ENCODE measurements around the gene TIAM2.
"Not testable (repeated sequence)": the region's sequence is repeated elsewhere in the genome, so short reads cannot be mapped to it uniquely, and the experiment has no call there.

Gene TIAM2

DNA sequence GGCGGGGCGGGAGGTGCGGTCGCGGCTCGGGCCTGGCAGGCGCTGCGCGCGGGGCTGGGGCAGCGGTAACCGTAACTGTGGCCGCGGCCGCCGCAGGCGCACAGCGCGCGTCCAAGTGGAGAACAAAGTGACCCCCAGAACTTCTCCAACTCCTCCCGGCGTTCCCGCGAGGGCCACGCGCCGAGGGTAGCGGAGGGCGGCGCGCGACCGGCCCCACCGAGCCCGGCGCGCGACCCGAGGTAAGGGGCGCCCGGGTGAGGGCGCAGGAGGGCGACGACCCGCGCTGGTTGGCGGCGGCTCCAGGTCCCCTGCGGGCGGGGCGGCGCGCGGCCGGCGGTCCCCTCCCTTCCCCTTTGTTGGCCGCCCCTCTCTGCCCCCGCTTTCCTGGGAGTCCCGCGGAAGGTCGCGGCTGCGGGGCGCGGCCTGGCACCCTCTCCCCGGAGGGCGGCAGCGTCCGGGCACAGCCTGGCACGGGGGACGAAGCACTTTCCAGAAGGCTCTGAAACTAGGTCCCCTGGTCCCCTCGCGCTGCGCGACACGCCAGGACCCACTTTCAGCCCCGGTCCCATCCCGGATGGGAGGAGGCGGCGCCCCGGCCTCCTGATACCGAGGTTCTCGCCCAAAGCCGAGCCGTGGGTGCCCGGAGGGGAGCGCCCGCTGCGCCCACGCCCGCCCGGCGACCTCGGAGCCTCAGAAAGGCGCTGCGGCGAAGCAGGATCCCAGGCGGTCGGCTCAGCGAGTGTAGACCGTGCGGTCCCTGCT lies at the start of gene TIAM2:
Gene TIAM2 (plus strand): TSS at position 62 of the 762 bp plus-strand sequence. CDS start 133,909 bp downstream, outside the sequence.
- DNase-seq (ENCODE audit: extremely low spot score, insufficient read length, low read depth) (no peak), FAIRE-seq (no peak)

DNA sequence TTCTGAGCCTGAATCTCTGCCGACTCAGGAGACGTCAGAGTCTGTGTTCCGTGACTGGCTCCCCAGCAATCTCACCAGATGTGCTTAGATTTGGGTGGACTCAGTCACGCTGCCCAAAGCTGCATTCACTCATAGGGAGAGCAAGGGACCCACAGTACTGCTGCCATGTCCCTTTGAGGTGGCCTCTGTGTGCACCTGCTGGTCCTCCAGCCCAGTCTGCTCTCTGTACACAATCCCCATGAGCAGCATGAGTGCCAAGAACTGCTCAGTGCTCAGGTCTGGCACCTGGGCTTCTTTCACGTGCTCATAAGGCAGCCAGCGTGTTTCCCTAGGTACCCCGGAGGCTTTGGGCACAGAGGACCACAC lies 44.2 kb upstream of the TIAM2 start:
- FAIRE-seq (no peak), DNase-seq (ENCODE audit: extremely low spot score, insufficient read length, low read depth) (no peak)

DNA sequence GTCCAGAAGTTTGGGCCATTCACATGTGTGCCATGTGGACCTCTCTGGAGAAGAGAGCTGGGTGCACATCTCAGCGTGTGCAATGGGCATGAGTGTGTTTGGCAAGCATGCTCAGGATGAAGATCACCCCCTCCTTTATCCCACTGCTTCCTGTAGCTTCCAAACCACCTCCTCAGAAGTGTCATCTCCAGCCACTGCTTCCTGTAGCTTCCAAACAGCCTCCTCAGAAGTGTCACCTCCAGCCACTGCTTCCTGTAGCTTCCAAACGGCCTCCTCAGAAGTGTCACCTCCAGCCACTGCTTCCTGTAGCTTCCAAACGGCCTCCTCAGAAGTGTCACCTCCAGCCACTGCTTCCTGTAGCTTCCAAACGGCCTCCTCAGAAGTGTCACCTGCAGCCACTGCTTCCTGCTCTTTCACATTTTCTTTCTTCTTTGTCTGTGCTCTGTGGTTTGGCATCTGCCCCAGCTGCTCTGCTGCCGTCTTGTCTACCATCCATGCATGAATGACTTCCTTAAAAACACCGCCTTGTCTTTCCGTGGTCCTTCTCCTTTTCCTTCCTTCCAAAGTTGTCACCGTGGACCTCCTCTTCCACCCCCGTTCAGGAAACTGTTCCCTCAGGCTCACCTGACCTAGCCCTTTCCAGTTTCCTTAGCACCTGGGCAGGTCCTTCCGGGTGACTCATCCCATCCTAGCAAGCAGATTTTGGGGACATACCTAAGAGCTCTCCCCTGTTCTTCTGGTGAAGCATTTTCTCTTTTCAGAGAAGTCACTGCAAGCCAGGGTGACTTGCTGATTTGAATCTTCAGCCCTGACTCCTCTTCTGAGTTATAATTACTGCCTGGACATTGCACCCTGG lies 43.5 kb upstream of the TIAM2 start:
- peak; percentile 52 for FAIRE-seq

DNA sequence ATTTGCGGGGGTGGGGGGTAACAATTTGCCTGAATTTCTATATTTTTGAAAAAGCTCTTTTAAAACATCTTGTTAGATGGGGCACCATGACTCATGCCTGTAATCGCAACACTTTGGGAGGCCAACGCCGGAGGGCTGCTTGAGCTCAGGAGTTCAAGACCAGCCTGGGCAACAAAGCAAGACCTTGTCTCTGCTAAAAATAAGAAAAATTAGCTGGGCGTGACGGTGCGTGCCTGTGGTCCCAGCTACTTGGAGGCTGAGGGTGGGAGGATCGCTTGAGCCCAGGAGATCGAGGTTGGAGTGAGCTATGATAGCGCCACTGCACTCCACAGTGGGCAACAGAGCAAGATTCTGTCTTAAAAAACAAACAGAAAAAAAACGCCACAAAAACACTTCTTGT lies 41.5 kb upstream of the TIAM2 start:
- no peak for FAIRE-seq
- DNase-seq (ENCODE audit: extremely low spot score, insufficient read length, low read depth) = no peak

More for the DNA sequence above, 43.5 kb upstream of the TIAM2 start:
- DNase-seq (ENCODE audit: extremely low spot score, insufficient read length, low read depth) = peak; percentile 32

DNA sequence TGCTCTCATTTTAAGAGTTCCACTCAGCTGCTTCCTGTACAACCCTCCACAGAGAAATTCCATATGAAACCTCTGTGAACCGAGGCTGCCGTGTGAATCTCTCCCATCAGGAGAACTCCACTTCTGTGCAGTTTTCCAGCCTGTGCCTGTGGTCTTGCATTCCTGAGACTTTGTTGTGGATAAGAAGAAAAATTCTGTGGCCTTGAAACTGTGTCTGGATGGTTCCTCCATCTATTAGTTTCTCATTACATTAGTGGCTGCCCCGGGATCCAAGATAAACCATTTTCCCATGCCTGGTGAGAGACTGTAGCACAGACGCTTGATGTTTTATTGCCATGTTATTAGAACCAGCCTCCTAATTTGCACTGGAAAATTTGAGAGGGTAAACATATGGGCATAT lies 40.8 kb upstream of the TIAM2 start:
- FAIRE-seq (no peak), DNase-seq (ENCODE audit: extremely low spot score, insufficient read length, low read depth) (no peak)

DNA sequence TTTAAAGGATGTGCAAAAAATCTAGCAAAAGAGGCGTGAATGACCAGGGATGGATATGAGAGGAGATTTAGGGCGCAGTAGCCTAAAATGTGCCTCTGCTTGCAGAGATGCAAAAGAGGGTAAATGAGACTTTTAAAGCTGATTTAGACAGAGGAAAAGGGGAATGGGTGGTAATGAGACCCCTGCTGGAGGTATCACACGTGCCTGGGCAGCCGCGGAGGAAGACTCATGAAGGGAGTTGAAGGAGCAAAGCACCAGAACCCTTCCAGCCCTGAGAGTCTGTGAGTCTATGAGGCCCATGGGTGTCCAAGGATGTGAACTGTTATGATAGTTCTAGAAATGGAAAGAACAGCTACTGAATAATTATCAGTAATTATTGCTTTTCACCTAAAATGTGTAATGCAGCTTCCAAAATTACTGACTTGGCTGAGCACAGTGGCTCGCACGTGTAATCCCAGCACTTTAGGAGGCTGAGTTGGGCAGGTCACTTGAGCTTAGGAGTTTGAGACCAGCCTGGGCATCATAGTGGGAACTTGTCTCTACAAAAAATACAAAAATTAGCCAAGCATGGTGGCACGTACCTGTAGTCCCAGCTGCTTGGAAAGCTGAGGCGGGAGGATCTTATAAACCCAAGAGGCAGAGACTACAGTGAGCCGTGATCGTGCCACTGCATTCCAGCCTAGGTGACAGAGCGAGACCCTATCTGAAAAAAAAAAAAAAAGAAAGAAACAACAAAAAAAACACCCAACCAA lies 38.2 kb upstream of the TIAM2 start:
- DNase-seq (ENCODE audit: extremely low spot score, insufficient read length, low read depth) (no peak), FAIRE-seq (no peak)

DNA sequence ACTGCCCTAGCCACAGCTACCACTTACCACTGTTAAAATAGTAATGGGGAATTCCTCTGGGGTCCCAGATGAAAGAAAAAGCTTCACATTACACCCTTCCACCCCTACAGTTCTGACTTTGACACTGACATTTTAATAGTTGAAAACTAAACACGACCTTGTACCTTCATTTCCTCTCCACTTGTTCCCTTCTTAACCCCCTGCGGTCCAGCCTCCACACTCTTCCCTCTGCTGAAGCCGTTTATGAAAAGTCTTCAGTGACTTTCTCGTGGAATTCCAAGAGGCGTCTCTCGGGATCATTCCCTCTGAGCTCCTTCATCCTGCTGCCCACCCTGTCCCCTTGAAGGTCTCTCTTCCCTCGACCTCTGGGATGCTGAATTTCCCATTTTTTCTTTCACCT lies 36.6 kb upstream of the TIAM2 start:
- DNase-seq (ENCODE audit: extremely low spot score, insufficient read length, low read depth) (no peak), FAIRE-seq (no peak)

DNA sequence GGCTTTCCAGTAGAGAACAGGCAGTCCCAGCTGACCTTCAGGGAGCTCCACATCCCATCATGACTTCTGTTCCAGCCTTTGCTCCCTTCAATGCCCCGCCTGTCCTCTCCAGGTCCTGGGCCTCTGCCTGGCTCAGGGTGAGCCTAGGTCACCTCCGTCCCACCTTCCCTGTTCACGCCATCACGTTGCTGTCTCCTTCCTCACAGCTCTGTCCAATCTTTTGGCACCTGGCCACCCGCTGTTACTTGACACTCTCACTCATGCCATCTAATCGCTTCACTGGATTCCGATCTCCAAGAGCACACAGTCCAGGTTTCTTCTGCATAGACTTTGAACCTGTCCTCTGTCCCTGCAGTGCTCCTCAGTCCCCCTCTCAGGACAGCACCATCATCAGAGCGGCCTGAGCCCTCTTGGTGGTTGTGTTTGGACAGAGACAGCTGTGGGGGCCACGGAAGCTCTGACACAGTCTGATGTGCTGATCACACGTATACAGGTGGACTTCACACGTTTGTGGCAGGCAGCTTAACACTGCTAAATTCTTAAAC lies 34.7 kb upstream of the TIAM2 start:
- no peak for FAIRE-seq

DNA sequence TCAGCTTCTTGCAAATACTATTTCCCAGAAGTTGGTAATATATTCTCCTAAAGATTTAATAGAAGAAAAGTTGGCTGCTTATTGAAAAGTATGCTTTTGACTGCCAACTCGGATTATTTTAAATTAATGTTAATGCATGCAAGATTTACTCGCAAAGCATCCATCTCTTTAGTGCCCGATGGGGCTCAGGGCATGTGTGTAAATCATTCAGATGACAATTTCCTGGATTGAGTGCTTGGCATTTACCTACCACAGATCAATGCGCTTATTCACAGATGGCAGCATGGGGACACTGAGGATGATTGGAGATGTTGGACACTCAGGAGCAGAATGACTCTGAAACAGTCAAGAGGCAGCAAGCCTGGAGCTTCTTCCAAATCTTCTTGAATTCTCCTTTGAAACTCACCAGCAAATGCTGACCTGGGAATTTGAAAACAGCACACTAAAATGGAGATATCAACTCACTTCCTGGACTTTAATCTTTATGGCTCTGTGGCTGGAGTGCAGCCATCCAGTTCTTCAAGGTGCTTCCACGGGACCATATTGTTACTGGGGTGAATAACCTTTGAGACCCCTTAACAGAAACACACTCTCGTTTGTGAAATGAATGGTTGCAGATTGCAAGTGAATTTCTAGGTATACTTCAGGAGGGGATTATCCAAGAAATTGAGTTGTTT lies 34.1 kb upstream of the TIAM2 start:
- DNase-seq (ENCODE audit: extremely low spot score, insufficient read length, low read depth) (no peak), FAIRE-seq (no peak)

More for the DNA sequence above, 34.7 kb upstream of the TIAM2 start:
- no peak for DNase-seq (ENCODE audit: extremely low spot score, insufficient read length, low read depth)

DNA sequence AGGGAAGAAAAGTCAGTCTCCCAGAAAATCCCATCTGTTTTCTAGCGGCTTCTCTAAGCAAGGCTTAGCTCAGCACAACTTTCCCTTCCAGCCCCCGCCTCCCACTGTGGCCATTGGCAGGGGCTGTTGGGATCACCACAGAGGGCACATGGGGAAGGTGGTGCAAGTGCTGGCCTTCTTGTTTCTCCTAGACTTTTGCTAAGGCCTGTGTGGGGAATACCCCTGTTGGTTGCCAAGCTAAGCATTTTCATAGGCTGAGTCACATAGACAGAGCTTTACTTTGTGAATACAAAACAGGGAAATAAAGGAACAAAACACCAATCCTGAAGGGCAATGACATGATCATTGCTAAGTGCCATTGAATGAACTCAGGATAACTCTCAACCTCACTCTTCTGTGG lies 32.4 kb upstream of the TIAM2 start:
- FAIRE-seq (no peak), DNase-seq (ENCODE audit: extremely low spot score, insufficient read length, low read depth) (no peak)

DNA sequence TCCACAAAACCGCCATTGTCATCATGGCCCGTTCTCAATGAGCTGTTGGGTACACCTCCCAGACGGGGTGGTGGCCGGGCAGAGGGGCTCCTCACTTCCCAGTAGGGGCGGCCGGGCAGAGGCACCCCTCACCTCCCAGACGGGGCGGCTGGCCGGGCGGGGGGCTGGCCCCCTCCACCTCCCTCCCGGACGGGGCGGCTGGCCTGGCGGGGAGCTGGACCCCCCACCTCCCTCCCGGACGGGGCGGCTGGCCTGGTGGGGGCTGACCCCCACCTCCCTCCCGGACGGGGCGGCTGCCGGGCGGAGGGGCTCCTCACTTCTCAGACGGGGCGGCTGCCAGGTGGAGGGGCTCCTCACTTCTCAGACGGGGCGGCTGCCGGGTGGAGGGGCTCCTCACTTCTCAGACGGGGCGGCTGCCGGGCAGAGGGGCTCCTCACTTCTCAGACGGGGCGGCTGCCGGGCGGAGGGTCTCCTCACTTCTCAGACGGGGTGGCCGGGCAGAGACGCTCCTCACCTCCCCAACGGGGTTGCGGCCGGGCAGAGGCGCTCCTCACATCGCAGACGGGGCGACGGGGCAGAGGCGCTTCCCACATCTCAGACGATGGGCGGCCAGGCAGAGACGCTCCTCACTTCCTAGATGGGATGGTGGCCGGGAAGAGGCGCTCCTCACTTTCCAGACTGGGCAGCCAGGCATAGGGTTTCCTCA lies 28.9 kb upstream of the TIAM2 start:
- not testable (repeated sequence) for DNase-seq (ENCODE audit: extremely low spot score, insufficient read length, low read depth); FAIRE-seq

DNA sequence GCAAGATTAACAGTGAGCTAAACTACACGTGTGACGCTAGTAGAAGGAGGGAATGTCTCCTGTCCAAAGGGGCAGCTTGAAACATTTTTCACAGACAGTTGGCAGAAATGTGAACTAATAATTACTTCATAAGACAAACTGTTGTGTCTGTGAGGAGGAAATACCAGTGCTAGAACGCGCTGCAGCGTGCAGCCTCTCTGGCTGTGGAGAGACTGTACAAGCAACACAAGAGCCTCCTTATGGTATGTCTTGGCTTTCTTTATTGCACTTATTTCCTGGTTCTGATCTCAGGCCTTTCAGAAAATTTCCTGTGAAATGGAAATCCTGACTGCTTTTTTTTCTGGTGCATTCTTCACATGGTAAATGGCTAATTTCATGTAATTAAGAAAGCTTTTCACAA lies 25.3 kb upstream of the TIAM2 start:
- no peak for DNase-seq (ENCODE audit: extremely low spot score, insufficient read length, low read depth)
- no peak for FAIRE-seq

DNA sequence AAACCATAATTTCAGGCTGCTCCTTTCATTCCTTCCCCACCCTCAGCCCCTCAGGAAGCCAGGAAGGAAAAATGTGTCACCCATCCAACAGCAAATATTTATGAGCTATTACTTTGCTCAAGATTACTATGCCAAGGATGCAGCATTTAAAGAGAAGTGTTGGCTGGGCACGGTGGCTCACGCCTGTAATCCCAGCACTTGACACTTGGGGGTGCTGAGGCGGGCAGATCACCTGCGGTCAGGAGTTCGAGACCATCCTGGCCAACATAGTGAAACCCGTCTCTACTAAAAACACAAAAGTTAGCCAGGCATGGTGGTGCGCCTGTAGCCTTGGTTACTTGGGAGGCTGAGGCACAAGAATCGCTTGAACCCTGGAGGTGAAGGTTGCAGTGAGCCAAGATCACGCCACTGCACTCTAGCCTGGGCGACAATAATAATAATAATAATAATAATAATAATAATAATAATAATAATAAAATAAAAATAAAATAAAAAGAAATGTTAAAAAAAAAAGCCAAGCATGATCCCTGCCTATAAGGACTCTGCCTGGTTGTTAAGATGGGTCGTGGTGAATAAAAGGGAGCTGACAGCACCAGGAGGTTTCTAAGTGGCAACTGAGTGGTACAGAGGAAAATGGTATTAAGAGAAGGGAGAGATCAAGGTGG lies 20.5 kb upstream of the TIAM2 start:
- no peak for DNase-seq (ENCODE audit: extremely low spot score, insufficient read length, low read depth)
- no peak for FAIRE-seq

DNA sequence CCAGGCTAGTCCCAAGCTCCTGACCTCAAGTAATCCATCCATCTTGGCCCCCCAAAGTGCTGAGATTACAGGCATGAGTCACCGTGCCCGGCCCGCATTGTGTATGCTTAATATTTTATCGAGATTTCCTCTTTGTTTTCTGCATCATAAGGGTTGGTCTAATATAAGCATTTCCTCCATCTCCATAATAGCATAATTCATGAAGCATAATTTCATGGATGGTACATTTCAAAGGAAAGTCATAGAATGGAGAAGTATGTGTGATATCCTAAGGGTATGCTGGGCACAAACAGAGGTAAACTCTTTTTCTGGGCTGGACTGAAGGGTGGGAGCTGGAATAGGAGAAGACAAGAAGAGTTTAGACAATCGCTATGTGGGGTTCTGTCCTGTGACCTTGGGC lies 17.5 kb upstream of the TIAM2 start:
- DNase-seq (ENCODE audit: extremely low spot score, insufficient read length, low read depth) = no peak
- no peak for FAIRE-seq

DNA sequence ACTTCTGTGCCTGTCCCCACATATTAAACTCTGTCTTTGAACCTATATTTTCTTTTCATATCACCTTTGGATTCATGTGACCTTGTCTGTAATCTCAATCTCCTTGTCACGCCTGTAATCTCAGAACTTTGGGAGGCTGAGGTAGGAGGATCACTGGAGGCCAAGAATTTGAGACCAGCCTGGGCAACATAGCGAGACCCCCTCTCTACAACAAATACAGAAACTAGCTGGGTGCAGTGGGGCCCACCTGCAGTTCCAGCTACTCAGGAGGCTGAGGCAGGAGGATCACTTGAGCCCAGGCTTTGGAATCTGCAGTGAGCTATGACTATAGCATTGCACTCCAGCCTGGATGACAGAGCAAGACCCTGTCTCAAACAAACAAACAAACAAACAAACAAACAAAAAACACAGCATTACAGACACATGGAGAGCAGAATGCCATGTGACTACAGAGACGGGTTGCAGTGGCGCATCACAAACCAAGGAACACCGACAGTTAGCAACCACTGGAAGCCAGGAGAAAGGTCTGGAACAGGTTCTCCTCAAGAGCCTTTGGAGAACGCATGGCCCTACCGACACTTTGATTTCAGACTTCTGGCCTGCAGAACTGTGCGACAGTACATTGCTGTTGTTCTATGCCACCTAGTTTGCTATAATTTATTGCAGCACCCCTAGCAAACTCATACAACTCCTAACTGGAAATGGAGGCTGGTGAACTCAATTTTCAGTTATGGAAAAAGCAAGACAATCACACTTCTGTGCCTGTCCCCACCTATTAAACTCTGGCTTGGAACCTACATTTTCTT lies 14.6 kb upstream of the TIAM2 start:
- FAIRE-seq (no peak), DNase-seq (ENCODE audit: extremely low spot score, insufficient read length, low read depth) (no peak)

DNA sequence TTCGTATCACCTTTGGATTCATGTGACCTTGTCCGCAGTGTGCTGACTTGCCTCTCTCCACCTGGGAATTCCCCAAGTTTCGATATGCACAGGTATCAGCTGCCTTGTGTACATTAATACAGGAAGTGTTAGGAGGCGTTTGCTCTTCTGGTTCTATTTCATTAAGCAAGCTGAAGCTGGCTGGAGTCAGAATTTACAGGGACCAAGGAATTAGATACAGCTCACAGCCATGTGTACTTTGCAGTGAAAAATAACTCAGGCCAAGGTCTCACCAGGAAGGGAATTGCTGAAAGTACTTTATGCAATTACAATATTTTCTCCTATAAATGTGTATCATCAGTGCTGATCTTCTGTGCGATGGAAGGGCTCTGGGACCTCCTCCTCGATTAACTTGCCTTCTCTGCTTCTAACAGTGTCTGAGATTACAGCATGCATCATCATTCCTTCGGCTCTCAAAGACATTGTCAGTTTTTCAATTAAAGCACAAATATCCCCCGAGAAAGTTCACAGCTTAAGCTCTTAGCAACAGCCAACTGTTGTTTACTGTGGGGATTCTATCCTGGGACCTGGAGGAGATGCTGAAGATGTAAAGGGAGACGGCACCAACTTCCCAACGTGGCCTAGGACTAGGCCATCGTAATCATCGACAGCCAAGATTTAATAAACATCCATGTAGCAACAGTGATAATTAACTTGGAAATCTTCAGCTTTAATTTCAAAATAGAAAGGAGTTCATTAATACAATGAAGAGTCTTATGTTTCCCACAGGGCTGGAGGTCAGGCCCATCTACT lies 13.8 kb upstream of the TIAM2 start:
- FAIRE-seq (peak; percentile 53), DNase-seq (ENCODE audit: extremely low spot score, insufficient read length, low read depth) (no peak)

DNA sequence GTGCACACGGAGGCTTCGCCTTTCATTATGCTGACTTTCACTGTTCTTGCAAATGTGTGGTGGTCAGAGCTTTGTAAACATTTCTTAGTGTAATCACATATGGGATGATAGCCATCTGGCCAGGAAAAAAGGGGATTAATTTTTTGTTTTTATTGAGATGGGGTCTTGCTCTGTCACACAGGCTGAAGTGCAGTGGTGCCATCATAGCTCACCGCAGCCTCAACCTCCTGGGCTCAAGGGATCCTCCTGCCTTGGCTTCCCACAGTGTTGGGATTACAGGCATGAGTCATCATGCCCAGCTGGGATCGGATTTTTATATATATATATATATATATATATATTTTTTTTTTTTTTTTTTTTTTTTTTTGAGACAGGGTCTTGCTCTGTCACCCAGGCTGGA lies 11.0 kb upstream of the TIAM2 start:
- FAIRE-seq = no peak
- no peak for DNase-seq (ENCODE audit: extremely low spot score, insufficient read length, low read depth)
